Measurements from ENCODE around the gene SHROOM3.
"Not testable (repeated sequence)": the region's sequence is repeated elsewhere in the genome, so short reads cannot be mapped to it uniquely, and the experiment has no call there.

SHROOM3 gene

DNA sequence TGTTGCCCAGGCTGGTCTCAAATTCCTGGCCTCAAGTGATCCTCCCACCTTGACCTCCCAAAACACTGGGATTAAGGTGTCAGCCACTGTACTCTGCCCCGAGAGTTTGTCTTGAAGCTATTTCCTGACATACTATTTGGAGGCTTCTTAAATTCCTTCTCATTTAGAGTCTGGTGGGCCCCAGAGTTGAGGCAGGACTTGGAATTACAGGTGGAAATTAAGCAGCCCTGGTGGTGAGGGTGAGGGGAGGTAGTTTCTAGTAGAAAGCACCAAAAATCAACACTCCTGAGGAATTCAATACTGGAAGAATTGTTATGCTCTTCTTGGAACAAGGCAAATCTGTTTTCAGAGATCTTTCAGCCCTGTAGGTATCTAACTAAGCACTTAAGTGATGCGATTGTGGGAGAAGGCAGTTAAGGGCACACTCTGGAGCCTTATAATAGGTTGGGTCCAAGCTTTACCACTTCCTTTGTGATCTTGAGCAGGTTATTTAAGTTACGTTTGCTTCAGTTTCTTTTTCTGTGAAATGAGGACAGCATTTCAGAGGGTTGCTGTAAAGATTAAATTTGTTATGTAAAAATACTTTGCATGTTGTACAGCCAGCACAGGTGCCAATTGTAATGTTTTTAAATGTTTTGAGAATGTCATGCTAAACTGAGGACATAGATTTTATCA is 262.2 kb downstream of the SHROOM3 start:
- DNase-seq (ENCODE audit: low read depth): no peak

DNA sequence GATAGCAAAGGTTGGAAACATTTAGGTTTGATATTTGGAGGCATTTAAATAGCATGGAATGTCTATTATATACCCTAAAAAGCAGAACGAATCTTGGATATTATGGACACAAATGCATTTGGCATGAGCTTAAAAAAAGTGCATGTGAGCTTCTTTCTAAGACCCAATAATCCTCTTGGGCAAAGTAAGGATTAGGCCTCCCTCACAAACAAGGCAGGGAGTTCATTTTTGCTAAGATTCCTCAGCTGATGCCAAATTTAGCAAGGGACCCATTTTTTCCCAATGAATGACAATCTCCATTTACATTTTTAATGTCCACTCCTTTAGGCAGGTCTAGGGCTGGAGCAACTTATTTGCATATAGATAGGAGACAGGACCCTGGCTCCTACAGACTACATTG is 263.1 kb downstream of the SHROOM3 start:
- no peak for DNase-seq (ENCODE audit: low read depth)

- no peak for DNase-seq (ENCODE audit: low read depth)
These were observed 264.8 kb downstream of the SHROOM3 start for GRCh38 chr4:76699751-76700310.

DNA sequence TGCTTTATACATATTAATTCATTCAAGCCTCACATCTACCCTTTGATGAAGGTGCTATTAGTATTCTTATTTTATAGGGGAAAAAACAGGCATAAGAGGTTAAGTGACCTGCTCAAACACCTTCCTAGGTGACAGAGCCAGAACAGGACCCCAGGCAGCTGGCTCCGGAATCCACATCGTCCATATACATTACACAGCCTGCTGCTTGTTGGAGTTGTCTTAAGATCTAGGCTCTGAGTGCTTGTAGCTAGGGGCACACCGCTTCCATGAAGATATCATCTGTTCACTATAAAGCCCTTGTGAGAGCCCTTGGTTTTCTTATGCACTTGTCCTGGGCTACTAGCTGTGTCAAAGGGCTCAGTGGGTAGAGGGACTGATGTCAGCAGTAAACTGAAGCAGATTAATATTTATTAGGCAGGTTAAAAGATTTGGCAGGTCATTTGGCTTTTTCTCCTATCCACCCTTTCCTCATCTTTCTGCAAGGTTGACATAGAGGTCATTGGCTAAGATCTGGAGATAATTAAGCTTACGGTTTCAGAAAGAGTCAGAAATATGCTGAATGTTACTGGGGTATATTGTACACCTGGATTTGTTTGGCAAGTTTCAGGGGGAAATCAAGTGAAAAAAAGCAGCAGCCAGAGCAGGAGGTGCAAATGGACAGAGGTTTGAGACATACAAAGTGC is 267.6 kb downstream of the SHROOM3 start:
- no peak for DNase-seq (ENCODE audit: low read depth)

DNA sequence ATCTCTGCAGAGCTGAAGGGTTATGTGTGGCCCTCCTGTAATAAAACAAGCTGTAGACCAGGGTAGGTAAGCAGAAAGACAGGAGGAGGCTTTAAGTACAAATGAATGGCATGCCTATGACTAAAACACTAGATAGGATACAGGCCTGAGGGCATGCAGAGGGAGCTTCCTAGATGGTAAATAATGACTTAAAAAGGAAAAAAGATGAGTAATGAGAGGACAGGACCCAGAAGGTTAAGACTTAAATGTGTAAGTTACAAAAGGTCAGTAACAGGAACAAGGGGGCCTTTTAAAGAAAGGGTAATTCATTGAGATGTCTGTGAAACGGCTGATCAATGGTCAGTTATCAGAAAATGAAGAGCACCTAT is 268.1 kb downstream of the SHROOM3 start:
- no peak for DNase-seq (ENCODE audit: low read depth)

DNA sequence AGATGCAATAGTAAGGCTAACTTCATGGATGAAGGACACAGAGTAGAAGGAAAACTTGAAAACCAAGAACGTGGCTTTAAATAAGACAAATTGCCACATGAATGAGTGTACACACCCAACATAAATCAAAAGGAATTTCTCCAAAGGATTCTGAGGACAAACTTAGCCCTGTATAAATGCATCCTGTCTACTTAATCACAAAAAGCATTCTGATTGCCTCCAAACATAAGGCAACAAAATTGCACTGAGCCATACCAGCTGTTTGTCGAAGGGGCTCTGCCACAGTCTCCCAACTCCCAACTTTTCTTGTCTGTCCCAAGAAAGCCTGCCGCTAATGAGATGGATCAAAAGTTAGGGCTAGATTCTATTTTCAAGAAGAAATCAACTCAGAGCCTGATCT is 268.6 kb downstream of the SHROOM3 start:
- DNase-seq (ENCODE audit: low read depth): no peak

DNA sequence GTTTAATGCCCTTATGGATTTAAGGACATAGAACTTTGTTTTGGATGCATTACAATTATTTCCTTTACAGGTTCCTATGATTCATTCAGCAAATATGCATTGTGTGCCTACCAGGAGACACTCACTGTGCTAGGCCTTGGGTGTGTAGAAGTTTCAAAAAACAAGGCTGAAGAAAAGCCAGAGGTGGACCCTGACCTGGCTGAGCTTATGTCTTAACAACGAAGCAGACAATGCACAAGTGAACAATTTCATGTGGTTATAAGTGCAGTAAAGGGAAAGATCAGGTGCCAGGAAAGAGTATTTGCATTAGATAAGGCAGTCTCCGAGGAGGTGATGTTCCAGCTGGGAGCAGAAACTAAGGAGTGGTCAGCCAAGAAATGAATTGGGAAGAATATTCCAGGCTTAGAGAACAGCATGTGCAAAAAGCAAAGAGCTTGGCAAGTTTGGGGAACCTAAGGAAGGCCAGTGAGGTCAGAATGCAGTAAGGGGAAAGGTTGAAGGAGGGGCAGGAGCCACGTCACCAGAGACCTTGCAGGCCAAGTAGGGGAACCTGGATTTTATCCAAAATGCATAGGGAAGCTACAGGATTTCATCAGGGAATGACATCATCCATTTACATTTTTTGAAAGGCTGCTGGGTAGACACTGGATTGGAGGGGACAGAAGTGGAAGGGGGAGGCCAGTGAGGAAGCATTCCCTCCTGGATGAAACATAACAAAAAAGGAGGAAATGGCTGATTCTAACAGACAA is 269.3 kb downstream of the SHROOM3 start:
- DNase-seq (ENCODE audit: low read depth): no peak

DNA sequence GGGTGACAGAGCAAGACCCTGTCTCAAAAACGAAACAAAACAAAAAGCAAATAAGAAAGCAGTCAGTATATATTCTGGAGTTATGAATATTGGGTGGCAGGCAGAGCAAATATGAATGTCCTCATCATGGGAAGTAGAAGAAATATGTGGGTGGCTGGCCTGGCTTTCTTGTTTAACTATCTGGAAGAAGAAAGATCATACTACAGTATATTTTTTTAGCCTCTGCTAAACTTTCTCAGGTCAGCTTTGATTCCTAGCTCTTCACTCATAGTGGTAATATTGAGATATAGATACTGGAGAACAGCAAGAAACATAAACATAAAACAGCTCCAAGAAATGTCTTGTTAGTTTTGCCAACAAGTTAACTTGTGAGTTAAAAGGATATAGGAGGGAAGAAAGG is 270.4 kb downstream of the SHROOM3 start:
- no peak for DNase-seq (ENCODE audit: low read depth)

- DNase-seq (ENCODE audit: low read depth): no peak
These were observed 271.6 kb downstream of the SHROOM3 start for GRCh38 chr4:76706581-76706980.

GRCh38 chr4:76708971-76709771 is 274.1 kb downstream of the SHROOM3 start:
- DNase-seq (ENCODE audit: low read depth): no peak

DNA sequence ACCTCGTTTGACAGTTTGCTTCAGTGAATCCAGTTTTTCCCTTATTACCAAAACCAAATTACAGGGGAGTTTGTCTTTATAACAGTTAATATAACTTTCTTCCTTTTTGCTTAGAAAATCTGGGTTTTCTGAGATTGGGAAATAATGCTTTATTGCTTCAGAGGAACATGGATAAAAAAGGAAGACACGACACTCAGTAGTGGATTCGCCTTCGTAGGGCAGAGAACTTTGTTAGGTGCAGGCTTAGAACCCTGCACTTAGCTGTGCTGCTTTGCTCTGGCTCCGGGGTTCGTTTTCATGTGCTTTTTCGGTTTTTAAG is 274.7 kb downstream of the SHROOM3 start:
- DNase-seq (ENCODE audit: low read depth): no peak

DNA sequence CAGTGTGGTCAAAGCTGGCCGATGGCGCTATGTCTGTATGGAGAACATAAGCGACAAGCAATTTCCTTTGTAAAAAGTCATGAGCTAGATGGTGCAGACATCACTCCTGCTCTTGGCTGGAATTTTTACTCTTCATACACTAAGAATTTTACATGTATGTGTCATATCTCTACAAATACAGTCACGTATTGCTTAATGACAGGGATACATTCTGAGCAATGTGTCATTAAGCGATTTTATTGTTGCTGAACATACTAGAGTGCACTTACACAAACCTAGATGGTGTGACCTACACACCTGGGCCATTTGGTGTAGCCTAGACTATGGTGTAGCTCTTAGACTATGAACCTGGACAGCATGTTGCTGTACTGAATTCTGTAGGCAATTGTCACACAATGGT is 277.5 kb downstream of the SHROOM3 start:
- no peak for DNase-seq (ENCODE audit: low read depth)

DNA sequence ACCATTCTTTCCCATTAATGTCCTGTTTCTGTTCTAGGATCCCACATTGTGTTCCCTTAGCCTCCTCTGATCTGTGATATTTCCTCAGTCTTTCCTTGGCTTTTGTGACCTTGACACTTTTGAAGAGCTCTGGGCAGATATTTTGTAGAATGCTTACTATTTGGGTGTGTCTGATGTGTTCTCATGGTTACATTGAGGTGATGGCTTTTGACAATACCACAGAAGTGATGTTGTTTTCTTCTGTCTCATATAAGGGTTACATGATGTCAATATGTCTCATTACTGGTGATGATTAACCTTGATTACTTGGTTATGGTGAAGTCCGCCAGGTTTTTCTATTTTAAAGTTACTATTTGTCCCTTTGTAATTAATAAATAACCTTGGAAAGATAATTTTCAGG is 279.2 kb downstream of the SHROOM3 start:
- no peak for DNase-seq (ENCODE audit: low read depth)

DNA sequence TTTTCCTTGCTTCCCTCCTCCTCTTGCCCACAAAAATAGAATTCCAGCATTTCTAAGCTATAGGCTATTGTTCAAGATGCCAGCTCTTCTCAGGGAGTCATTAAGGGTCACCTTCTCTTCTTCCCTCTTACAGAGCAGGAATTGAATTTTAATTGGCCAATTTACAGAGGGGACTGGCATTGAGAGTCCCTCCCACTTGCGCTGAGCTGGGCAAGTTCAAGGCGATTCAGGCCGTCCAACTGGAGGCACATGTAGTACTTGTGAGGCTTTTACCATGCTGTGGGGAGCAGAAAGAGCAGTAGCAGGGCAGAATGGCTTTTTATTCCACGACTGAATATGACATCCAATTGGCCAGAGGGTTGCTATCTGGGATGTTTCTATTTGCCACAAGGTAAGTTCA is 281.0 kb downstream of the SHROOM3 start:
- DNase-seq (ENCODE audit: low read depth): no peak

DNA sequence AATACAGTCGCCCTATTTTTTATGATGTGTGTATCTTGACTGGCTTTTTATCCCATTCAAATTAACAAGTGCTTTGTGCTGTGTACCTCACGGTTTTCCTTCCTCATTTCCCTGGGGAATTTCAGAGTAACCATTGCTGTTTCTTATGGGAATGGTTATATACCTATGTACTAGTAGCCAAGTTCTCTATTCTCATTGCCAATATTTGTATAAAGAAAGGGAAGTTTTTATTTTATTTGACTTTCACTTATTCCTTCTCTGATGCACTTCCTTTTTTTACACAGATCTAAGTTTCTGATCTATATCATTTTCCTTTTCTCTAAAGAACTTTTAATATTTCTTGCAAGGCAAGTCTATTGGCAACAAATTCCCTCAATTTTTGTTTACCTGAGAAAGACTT is 281.6 kb downstream of the SHROOM3 start:
- no peak for DNase-seq (ENCODE audit: low read depth)

GRCh38 chr4:76717431-76717830 is 282.4 kb downstream of the SHROOM3 start:
- DNase-seq (ENCODE audit: low read depth): no peak

- DNase-seq (ENCODE audit: low read depth): no peak
These were observed 283.0 kb downstream of the SHROOM3 start for GRCh38 chr4:76718021-76718420.

DNA sequence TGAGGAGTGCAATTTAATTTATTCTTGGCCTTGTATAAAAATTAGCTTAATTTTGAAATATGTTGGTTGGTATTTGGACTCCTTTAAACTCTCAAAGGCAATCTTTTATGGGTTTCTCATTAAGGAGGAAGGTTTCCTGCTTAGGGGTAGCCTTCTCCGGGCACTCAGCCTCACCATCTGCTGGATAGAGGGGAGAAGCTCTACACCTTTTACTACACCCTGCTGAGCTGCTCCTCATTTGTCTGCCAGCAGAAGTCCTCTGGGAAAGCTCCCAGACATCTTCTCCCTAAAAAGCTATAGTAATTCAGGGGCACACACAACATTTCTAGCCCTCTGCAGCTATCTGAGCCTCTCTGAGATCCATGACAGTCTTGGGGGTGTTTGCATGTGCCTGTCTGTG is 283.8 kb downstream of the SHROOM3 start:
- no peak for DNase-seq (ENCODE audit: low read depth)

DNA sequence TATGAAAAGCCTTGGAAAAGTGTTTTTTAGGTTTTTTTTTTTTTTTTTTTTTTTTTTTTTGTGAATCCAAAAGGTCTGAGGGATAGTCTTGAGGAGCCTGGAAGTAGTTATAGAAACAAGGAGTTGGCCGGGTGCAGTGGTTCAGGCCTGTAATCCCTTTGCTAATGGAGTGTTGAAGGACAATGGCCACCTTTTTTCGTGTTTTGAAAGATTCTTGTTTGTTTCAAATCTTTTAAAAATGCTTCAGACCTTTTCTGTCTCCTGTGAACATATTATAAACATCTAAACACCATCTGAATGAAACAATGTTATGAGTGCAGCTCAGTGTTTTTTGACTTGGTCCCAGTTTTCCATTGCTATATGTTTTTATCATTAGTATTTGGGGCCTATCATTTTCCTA is 285.1 kb downstream of the SHROOM3 start:
- no peak for DNase-seq (ENCODE audit: low read depth)

GRCh38 chr4:76722146-76722545 is 287.1 kb downstream of the SHROOM3 start:
- DNase-seq (ENCODE audit: low read depth): not testable (repeated sequence)

DNA sequence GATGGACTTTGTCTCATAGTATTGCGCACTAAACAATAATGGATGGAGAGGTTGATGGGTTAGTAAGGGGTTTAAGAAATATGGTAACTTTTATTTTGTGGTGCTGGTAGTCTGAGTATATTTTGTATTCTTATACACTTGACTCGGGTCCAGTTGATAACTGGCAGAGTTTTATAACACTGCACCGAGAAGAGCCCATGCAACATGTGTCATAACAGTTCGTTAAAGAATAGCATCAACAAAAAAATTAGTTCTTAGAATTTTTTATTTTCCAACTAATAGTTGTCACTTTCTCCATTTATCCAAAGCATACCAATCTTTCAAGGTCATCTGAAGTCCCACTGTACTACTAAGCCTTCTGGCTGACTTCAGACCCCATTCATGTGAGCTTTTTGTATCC is 287.8 kb downstream of the SHROOM3 start:
- DNase-seq (ENCODE audit: low read depth): no peak

GRCh38 chr4:76723373-76723772 is 288.3 kb downstream of the SHROOM3 start:
- DNase-seq (ENCODE audit: low read depth): no peak
